SK-N-SH (cell line): ENCODE results near the gene GPRASP3.

Experiments
- EZH2phosphoT487 ChIP-seq: fragments of 200-600 bp; sonication (generic); IDR thresholded peaks from 2 replicates; pipeline ENCODE4 v1.6.1; 2017; ENCODE audit warnings: low read depth, mixed run types, mild to moderate bottlenecking, antibody characterized with exemption, moderate library complexity, borderline replicate concordance
- FOXM1 ChIP-seq: IDR thresholded peaks from 2 replicates; pipeline ENCODE4 v1.4.0; 2012; ENCODE audit warnings: low read depth, mild to moderate bottlenecking
- GABPA ChIP-seq: IDR thresholded peaks from 2 replicates; pipeline ENCODE4 v1.4.0; 2012; ENCODE audit warnings: low read depth, mild to moderate bottlenecking
- IRF3 ChIP-seq: fragments of 150-350 bp; IDR thresholded peaks from 2 replicates; pipeline ENCODE4 v1.6.1; 2016; ENCODE audit warnings: mild to moderate bottlenecking, low read depth, low read length
- NRF1 ChIP-seq: IDR thresholded peaks from 2 replicates; pipeline ENCODE4 v1.6.1; 2012; ENCODE audit warnings: low read depth, mild to moderate bottlenecking, low read length
- POLR2AphosphoS5 ChIP-seq: IDR thresholded peaks from 2 replicates; pipeline ENCODE4 v1.6.1; 2012; ENCODE audit warnings: low read depth, low read length
- RAD21 ChIP-seq: IDR thresholded peaks from 2 replicates; pipeline ENCODE4 v1.6.1; 2012; ENCODE audit warnings: mild to moderate bottlenecking, low read length
- RFX5 ChIP-seq: IDR thresholded peaks from 2 replicates; pipeline ENCODE4 v1.6.1; 2012; ENCODE audit warnings: mild to moderate bottlenecking, improper control_type of control experiment, low read length
- TAF1 ChIP-seq: IDR thresholded peaks from 2 replicates; pipeline ENCODE4 v1.6.1; 2012; ENCODE audit warnings: low read depth, mild to moderate bottlenecking, low read length, moderate library complexity, borderline replicate concordance
- TEAD4 ChIP-seq: IDR thresholded peaks from 2 replicates; pipeline ENCODE4 v1.4.0; 2012; ENCODE audit warnings: mild to moderate bottlenecking, borderline replicate concordance; ENCODE audit not compliant: insufficient read depth
- TF ChIP-seq, protein P1 (sequence below): fragments of 200-600 bp; sonication (generic); IDR thresholded peaks from 2 replicates; pipeline ENCODE4 v1.6.1; 2017; ENCODE audit warnings: antibody characterized with exemption, mild to moderate bottlenecking, moderate library complexity
- TF ChIP-seq, protein P2 (sequence below): IDR thresholded peaks from 2 replicates; pipeline ENCODE4 v1.4.0; 2012; ENCODE audit warnings: low read depth

DNA sequence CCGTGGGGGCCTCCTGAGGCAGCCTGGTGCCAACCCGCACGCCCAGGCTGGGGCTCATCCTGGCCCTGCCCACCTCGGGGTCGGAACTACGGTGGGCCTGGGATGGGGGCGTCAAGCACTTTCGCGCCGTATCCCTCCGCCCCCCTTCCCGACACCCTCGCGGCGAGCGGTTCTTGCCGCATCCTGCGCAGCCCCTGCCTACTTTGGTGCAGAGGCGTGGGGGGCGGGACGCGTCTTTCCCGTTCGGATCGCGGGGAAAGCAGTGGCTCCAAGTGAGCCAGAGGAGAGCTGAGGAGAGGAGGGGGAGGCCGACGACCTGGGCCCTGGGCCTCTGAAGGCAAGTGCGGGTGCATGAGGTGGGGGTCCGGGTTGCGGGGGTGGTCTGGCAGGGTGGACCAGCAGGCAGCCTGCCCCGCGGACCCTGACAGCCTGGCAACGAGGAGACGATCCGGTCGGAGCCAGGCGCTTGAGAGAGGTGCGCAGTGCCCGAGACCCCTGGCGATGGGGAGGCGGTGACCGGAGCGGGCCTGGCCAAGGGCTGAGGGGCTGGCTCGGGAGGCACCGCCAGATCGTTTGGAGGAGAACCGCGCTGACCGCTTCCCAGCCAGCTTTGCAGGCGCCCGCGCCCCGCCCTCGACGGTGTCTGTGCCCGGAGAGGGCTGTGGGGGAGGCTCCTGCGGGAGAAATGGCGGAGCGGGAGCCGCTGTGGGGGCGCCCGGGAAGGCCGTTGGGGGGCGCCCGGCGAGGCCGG is 8.2 kb upstream of the GPRASP3 start, which contains the start of gene GPRASP2:
- no peak for TF ChIP-seq IRF3
- TF ChIP-seq, protein P1, sequence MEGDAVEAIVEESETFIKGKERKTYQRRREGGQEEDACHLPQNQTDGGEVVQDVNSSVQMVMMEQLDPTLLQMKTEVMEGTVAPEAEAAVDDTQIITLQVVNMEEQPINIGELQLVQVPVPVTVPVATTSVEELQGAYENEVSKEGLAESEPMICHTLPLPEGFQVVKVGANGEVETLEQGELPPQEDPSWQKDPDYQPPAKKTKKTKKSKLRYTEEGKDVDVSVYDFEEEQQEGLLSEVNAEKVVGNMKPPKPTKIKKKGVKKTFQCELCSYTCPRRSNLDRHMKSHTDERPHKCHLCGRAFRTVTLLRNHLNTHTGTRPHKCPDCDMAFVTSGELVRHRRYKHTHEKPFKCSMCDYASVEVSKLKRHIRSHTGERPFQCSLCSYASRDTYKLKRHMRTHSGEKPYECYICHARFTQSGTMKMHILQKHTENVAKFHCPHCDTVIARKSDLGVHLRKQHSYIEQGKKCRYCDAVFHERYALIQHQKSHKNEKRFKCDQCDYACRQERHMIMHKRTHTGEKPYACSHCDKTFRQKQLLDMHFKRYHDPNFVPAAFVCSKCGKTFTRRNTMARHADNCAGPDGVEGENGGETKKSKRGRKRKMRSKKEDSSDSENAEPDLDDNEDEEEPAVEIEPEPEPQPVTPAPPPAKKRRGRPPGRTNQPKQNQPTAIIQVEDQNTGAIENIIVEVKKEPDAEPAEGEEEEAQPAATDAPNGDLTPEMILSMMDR: no peak
- TF ChIP-seq EZH2phosphoT487: no peak
- no peak for TF ChIP-seq FOXM1
- TF ChIP-seq NRF1: peak; percentile 25; the same call in 1 of the 2 replicates
- TF ChIP-seq, protein P2, sequence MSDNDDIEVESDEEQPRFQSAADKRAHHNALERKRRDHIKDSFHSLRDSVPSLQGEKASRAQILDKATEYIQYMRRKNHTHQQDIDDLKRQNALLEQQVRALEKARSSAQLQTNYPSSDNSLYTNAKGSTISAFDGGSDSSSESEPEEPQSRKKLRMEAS: no peak
- TF ChIP-seq GABPA: no peak
- TF ChIP-seq RAD21: no peak
- no peak for TF ChIP-seq TAF1
- TF ChIP-seq TEAD4: no peak
- no peak for TF ChIP-seq RFX5
- TF ChIP-seq POLR2AphosphoS5: no peak
